Mesodermal cell (in vitro differentiated cells): ENCODE measurements around the gene TSSK6.

Source experiments
- H3K27ac ChIP-seq: 2 replicates; pipeline ENCODE4 v1.7.0; 2013; ENCODE audit warnings: mild to moderate bottlenecking, low read depth, low read length, moderate library complexity; ENCODE audit not compliant: severe bottlenecking
- H3K36me3 ChIP-seq: 2 replicates; pipeline ENCODE4 v1.7.1; 2013; ENCODE audit warnings: mild to moderate bottlenecking, low read length, moderate library complexity; ENCODE audit not compliant: control insufficient read depth, insufficient read depth
- H3K4me1 ChIP-seq: one replicate; pipeline ENCODE4 v1.7.1; 2013; ENCODE audit warnings: mild to moderate bottlenecking, low read length; ENCODE audit not compliant: insufficient read depth, control insufficient read depth, poor library complexity, severe bottlenecking
- H3K4me3 ChIP-seq: 2 replicates; pipeline ENCODE4 v1.7.0; 2013; ENCODE audit warnings: low read length, control low read depth, mild to moderate bottlenecking; ENCODE audit not compliant: insufficient read depth, poor library complexity, severe bottlenecking; ENCODE audit errors: extremely low read depth
- H3K9me3 ChIP-seq: 2 replicates; pipeline ENCODE4 v1.7.1; 2013; ENCODE audit warnings: mild to moderate bottlenecking, low read length, moderate library complexity; ENCODE audit not compliant: control insufficient read depth
- WGBS, 2 experiments: methylation state at CpG; one replicate each; pipeline ENCODE4 v1.1.5; 2013; ENCODE audit warnings: missing lambda C conversion rate in 2 of 2; ENCODE audit not compliant: insufficient coverage in 2 of 2; 5-methylcytosine and 5-hydroxymethylcytosine counted together

Gene TSSK6

DNA sequence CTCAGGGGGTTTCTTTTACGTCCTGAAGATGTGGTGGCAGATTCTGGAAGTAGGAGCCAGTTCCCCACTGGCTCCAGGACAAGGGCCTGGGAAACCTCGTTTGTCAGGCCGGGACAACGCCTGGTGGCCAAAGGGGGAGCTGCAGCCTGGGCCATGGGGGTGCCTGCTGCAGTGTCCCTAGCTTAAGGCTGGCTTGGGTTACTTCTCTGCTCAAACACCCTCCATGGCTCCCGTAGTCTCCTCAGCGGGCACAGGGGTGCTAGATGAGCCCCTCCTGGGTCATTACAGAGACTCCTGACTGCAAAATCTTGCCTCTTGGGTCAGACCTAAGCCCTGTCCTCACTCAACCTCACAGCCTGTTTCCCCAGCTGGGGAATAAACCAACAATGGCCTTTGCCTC, 37.5 kb upstream of the TSSK6 start:
- Histone ChIP-seq H3K4me1 (peaks cover 8% of the 10 kb centered on the region), H3K4me3 (no peak overlapping the region), H3K9me3 (no peaks in the 10 kb centered on the region), H3K27ac (no peak overlapping the region), H3K36me3 (no peaks in the 10 kb centered on the region)
- 66 to 71% methylated on average over 6 of the region's 6 CpGs for WGBS, 2 experiments

DNA sequence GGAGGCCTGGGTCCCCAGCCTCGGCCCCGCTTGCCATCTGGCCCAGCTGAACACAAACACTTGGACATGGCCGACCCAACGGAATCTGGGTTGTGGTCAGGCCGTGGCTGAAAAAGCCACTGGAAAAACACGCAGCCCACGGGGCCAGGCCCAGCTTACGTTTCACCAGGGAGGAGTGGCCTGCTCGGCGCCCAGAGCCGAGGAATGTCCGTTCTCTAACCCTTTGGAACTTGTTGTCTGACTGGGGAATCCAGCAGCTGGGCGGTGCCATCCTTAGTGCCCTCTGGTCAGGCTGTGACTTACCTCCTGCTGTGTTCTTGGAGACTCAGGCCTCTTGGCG, 36.5 kb upstream of the TSSK6 start:
- H3K4me3 ChIP-seq = no peak overlapping the region
- no peaks in the 10 kb centered on the region for H3K36me3 ChIP-seq
- no peak overlapping the region for H3K27ac ChIP-seq
- H3K9me3 ChIP-seq = no peaks in the 10 kb centered on the region
- WGBS, 2 experiments = 93 to 96% methylated on average over 14 of the region's 14 CpGs
- peaks cover 8% of the 10 kb centered on the region for H3K4me1 ChIP-seq

DNA sequence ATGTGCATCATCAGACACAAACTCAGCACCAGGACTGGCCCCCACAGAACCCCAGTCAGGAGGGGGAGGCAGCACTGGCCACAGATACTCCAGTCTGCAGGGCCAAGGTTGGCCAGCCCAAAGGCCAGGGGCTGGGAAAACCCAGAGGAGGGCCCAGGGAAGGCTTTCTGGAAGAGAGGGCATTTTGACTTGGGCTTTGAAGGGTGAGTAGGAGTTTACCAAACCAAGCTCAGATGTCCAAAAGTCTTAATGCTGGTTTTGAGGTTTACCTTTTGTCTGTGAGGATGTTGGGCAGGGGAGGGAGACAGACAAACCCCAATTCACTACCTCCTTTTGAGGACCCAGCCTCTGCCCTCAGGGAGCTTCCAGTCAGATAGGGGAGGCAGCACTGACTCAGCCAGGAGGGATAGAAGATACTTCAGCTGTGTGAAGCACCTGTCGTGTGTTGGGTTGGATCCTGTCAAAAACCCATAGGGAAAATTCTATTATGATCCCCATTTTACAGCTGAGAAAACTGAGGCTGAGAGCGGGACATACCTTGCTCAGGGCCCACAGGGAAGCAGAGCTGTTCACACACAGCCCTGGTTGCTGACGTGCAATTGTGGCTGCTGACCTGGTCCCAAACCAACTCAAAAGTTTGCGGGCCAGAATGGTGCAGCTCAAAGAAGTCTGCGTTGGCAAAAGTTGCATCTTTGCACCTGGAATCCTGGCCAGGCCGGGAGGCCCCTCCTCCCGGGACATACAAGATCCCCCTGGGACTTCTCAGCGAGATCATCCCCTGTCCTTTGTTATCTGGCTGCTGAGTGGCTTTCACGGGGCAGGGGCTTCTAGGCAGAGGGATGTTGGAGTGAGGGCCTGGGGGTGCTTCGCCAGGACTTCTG, 35.9 kb upstream of the TSSK6 start:
- H3K27ac ChIP-seq = no peak overlapping the region

GRCh38 chr19:19550485-19550929, 35.2 kb upstream of the TSSK6 start:
- 66 to 68% methylated on average over 6 to 7 of the region's 8 CpGs for WGBS, 2 experiments
- Histone ChIP-seq H3K27ac (no peak overlapping the region), H3K36me3 (no peaks in the 10 kb centered on the region), H3K4me3 (no peak overlapping the region), H3K4me1 (peaks cover 8% of the 10 kb centered on the region), H3K9me3 (no peaks in the 10 kb centered on the region)

More for the DNA sequence above, 35.9 kb upstream of the TSSK6 start:
- H3K4me3 ChIP-seq = no peak overlapping the region
- H3K36me3 ChIP-seq = no peaks in the 10 kb centered on the region
- peaks cover 8% of the 10 kb centered on the region for H3K4me1 ChIP-seq
- 86 to 89% methylated on average over 9 of the region's 10 CpGs for WGBS, 2 experiments
- H3K9me3 ChIP-seq = no peaks in the 10 kb centered on the region

DNA sequence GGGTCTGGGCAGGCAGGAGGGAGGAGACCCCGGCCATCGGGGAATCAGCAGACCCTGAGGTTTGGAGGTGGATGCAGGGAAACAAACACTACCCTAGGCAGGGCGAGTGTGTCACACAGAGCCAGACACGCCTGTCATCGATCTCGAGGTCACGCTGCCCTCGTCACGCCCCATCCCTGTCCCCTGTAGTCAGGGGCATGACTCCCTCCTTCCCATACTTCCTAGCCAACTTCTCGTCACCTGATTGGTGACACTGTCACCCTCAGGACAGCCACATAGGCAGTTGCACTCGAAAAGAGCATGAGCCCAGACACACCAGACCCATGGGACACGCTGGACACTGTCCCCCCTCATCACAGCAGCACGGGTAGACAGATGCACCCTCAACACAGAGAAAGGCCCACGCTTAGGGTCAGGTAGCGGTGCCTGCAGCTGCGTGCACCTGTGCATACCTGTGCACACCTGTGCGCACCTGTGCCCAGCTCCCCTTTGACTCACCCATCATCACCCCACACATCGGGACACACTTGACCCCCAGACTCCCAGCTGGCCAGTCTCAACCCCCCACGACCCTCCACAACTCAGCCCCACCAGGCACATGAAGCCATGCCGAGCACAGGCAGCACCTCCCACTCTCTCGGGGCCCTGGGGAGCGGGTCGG, 34.6 kb upstream of the TSSK6 start:
- Histone ChIP-seq H3K9me3 (no peaks in the 10 kb centered on the region), H3K36me3 (no peaks in the 10 kb centered on the region), H3K4me1 (peaks cover 8% of the 10 kb centered on the region), H3K27ac (no peak overlapping the region), H3K4me3 (no peak overlapping the region)
- WGBS, 2 experiments = 82 to 90% methylated on average over 18 to 19 of the region's 23 CpGs

DNA sequence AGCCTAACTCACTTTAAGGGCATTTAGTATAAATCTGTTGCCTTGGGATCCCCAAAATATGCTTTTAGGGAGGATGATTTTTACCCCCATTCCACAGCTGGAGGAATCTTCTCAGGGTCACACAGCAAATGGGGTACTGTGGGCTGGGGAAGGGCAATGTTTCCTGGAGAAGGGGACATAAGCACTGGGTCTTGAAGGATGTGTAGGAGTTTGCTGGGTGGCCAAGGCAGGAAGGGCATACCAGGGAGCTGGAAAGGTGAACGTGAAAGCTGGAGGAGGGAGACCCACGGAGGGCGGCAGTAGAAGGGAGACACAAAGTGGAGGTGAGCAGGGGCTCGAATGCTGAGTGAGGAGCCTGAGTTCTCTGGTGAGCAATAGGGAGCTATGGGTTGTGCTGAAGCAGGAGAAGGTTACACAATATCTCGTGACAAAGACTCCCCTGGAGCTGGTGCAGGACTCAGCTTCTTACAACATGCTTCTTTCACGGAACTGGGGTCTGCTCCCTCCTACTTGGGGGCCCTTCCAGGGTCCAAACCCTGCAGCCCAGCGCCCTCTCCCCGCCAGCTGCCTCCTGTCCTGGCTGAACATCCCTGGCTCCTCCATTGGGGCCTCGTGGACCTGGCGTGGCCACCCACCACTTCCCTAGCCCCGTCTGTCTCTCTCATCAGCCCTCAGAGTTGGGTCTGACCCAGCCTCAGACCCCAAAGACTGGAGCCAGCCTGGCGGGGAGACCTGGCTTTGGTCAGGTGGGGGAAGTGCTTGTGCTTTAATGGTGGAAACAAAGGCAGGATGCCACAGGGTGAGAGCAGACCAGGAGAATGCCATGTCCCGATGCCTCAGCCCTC, 33.8 kb upstream of the TSSK6 start:
- Histone ChIP-seq H3K4me1 (peaks cover 8% of the 10 kb centered on the region), H3K9me3 (no peaks in the 10 kb centered on the region), H3K27ac (no peak overlapping the region), H3K4me3 (no peak overlapping the region), H3K36me3 (no peaks in the 10 kb centered on the region)
- WGBS, 2 experiments = 85 to 89% methylated on average over 11 to 12 of the region's 13 CpGs

GRCh38 chr19:19547674-19548336, 32.5 kb upstream of the TSSK6 start:
- peaks cover 8% of the 10 kb centered on the region for H3K4me1 ChIP-seq
- no peak overlapping the region for H3K27ac ChIP-seq
- no peak overlapping the region for H3K4me3 ChIP-seq
- WGBS, 2 experiments = 84 to 91% methylated on average over 9 to 13 of the region's 15 CpGs
- H3K36me3 ChIP-seq = no peaks in the 10 kb centered on the region
- H3K9me3 ChIP-seq = no peaks in the 10 kb centered on the region

DNA sequence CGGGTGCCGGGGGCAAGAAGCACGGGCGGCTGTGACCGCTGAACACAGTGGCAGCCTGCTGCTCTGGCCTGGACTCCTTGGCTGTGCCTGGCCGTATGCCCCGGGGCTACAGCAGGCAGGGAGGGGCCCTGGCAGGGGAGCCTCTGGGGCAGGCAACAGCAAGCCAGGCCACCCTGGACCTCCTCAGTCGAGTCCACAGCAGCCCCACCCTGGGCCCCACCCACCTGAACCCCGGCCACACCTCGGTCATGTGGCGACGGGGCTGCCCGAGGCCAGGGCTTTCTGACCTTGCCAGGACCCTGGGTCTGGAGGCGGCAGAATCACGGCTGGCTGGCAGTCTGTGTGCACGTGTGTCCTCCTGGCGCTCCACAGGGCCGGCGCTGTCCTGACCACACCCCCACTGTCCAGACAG, 31.4 kb upstream of the TSSK6 start:
- no peaks in the 10 kb centered on the region for H3K9me3 ChIP-seq
- 88 to 92% methylated on average over 10 to 19 of the region's 19 CpGs for WGBS, 2 experiments
- H3K4me1 ChIP-seq = peaks cover 8% of the 10 kb centered on the region
- no peak overlapping the region for H3K27ac ChIP-seq
- no peaks in the 10 kb centered on the region for H3K36me3 ChIP-seq
- no peak overlapping the region for H3K4me3 ChIP-seq

- Histone ChIP-seq H3K27ac (no peak overlapping the region), H3K36me3 (no peaks in the 10 kb centered on the region), H3K4me1 (peaks cover 8% of the 10 kb centered on the region), H3K4me3 (no peak overlapping the region), H3K9me3 (no peaks in the 10 kb centered on the region)
- WGBS, 2 experiments = 96 to 97% methylated on average over 22 to 23 of the region's 23 CpGs
Measured at GRCh38 chr19:19545707-19546106, 30.4 kb upstream of the TSSK6 start.

DNA sequence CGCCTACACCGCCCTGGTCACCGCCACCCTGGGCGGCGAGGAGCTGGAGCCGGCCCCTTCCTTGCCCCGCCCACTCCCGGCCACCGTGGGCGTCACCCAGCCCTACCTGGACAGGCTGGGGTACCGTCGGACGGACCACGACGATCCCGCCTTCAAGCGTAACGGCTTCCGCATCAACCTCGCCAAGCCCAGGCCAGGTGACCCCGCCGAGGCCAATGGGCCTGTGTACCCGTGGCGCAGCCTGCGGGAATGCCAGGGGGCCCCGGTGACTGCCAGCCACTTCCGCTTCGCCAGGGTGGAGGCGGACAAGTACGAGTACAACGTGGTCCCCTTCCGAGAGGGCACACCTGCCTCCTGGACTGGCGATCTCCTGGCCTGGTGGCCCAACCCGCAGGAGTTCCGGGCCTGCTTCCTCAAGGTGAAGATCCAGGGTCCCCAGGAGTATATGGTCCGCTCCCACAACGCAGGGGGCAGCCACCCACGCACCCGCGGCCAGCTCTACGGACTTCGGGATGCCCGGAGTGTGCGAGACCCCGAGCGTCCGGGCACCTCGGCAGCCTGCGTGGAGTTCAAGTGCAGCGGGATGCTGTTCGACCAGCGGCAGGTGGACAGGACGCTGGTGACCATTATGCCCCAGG, 29.7 kb upstream of the TSSK6 start:
- WGBS, 2 experiments = 94% methylated on average over 53 of the region's 53 CpGs
- H3K27ac ChIP-seq = no peak overlapping the region
- H3K4me1 ChIP-seq = peaks cover 2% of the 10 kb centered on the region
- H3K9me3 ChIP-seq = no peaks in the 10 kb centered on the region
- no peak overlapping the region for H3K4me3 ChIP-seq
- no peaks in the 10 kb centered on the region for H3K36me3 ChIP-seq
